ENCODE measurements around the gene DUSP1.
A peak's percentile ranks its signal among the peaks of the same experiment; 100 is the strongest.

Gene DUSP1

GRCh38 chr5:172805736-172806255, 34.8 kb upstream of the DUSP1 start:
- H3K4me3 ChIP-seq (ENCODE audit: low read depth, low read length) = no peak overlapping the region
- no peak for DNase-seq (ENCODE audit: low read depth)
- no peak for TF ChIP-seq MAX (IDR thresholded peaks at IDR 0.05; ENCODE audit: low read depth, low read length)

GRCh38 chr5:172805018-172805683, 34.2 kb upstream of the DUSP1 start:
- no peak for DNase-seq (ENCODE audit: low read depth)
- TF ChIP-seq MYC (IDR thresholded peaks at IDR 0.05; ENCODE audit: low read depth, low read length) (no peak), MAX (IDR thresholded peaks at IDR 0.05; ENCODE audit: low read depth, low read length) (no peak), CTCF (IDR thresholded peaks at IDR 0.05; ENCODE audit: low read depth, low read length) (no peak)
- H3K4me3 ChIP-seq (ENCODE audit: low read depth, low read length) = no peak overlapping the region

GRCh38 chr5:172802567-172803176, 31.7 kb upstream of the DUSP1 start:
- no peak for TF ChIP-seq POLR2A (IDR thresholded peaks at IDR 0.05; ENCODE audit: extremely low read depth, insufficient read length)
- TF ChIP-seq MAX (IDR thresholded peaks at IDR 0.05; ENCODE audit: low read depth, low read length) = no peak
- no peak for TF ChIP-seq CTCF (IDR thresholded peaks at IDR 0.05; ENCODE audit: low read depth, low read length)
- no peak for TF ChIP-seq MYC (IDR thresholded peaks at IDR 0.05; ENCODE audit: low read depth, low read length)
- DNase-seq (ENCODE audit: low read depth) = peak; percentile 37
- no peak overlapping the region for H3K4me3 ChIP-seq (ENCODE audit: low read depth, low read length)

- H3K4me3 ChIP-seq (ENCODE audit: low read depth, low read length) = no peak overlapping the region
- TF ChIP-seq MAX (IDR thresholded peaks at IDR 0.05; ENCODE audit: low read depth, low read length) (no peak), CTCF (IDR thresholded peaks at IDR 0.05; ENCODE audit: low read depth, low read length) (no peak), MYC (IDR thresholded peaks at IDR 0.05; ENCODE audit: low read depth, low read length) (no peak), POLR2A (IDR thresholded peaks at IDR 0.05; ENCODE audit: extremely low read depth, insufficient read length) (no peak)
- DNase-seq (ENCODE audit: low read depth) = no peak
Measured at GRCh38 chr5:172802112-172802511, 31.1 kb upstream of the DUSP1 start.

- TF ChIP-seq MYC (IDR thresholded peaks at IDR 0.05; ENCODE audit: low read depth, low read length) (no peak), POLR2A (IDR thresholded peaks at IDR 0.05; ENCODE audit: extremely low read depth, insufficient read length) (no peak), MAX (IDR thresholded peaks at IDR 0.05; ENCODE audit: low read depth, low read length) (no peak), CTCF (IDR thresholded peaks at IDR 0.05; ENCODE audit: low read depth, low read length) (no peak)
- H3K4me3 ChIP-seq (ENCODE audit: low read depth, low read length) = no peak overlapping the region
- peak; percentile 22 for DNase-seq (ENCODE audit: low read depth)
Measured at GRCh38 chr5:172801179-172801671, 30.2 kb upstream of the DUSP1 start.

GRCh38 chr5:172800088-172800551, 29.1 kb upstream of the DUSP1 start:
- H3K4me3 ChIP-seq (ENCODE audit: low read depth, low read length) = no peak overlapping the region
- TF ChIP-seq POLR2A (IDR thresholded peaks at IDR 0.05; ENCODE audit: extremely low read depth, insufficient read length) (no peak), MAX (IDR thresholded peaks at IDR 0.05; ENCODE audit: low read depth, low read length) (peak; percentile 37; the same call in 1 of the 2 replicates)
- DNase-seq (ENCODE audit: low read depth) = peak; percentile 94

Data from NB4 (cell line).